ENCODE results near the gene HEXD.

HEXD gene

GRCh38 chr17:82461827-82462524 is 43.8 kb downstream of the HEXD start:
- no peak for DNase-seq

DNA sequence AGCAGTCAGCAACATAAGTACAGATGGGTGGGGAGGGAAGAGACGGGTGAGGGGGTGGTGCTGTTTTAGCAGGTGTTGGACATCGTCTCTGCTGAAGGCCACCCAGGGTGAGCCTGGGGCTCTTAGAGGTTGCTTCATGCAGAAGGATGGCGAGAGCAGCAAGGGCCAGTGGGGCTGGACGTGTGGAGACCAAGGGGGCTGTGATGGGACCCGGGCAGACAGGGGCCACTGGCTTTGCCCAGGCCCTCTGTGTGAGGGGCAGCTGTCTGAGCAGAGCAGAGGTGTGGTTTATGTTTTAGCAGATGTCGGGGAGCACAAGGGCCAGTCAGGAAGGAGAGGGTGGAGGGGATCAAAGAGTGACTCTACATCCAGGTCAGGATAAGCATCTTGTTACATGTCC is 45.2 kb downstream of the HEXD start:
- DNase-seq = no peak

- DNase-seq = no peak
Observed at GRCh38 chr17:82463925-82464566, 45.9 kb downstream of the HEXD start.

DNA sequence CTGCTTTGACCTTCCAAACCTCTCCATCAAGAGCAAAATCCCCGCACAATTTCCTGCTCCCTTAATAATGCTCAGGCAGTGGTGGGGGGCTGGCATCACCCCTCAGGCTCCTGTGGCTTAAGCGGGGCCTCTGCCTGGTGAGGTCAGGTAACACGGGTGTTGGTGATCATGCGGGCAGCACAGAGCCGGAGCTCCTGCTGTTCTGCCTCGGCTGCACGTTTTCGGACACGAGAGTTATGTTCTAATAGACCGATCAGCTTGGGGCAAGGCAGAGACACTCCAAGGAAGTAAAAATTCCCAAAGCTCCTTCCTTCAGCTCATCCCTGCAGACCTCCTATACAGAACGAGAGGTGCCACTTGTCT is 46.4 kb downstream of the HEXD start:
- DNase-seq = no peak

GRCh38 chr17:82465023-82465603 is 47.0 kb downstream of the HEXD start:
- no peak for DNase-seq

DNA sequence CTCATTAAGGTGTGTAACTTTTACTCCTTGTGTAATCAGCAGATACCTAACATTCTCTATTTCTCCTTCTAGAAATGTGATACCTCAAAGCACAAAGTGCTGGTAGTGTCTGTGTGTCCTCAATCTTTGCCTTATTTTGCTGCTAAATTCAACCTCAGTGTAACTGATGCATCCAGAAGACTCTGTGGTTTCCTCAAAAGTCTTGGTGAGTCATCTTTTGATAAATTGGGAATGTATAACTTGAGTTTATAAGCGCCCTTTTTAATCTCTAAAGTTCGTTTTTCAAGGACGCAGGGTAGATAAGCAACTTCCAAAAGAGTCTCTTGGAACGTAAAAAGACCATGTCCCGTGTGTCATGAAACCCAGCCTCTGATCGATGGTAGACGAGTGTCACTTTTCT is 50.5 kb downstream of the HEXD start:
- DNase-seq = no peak

DNA sequence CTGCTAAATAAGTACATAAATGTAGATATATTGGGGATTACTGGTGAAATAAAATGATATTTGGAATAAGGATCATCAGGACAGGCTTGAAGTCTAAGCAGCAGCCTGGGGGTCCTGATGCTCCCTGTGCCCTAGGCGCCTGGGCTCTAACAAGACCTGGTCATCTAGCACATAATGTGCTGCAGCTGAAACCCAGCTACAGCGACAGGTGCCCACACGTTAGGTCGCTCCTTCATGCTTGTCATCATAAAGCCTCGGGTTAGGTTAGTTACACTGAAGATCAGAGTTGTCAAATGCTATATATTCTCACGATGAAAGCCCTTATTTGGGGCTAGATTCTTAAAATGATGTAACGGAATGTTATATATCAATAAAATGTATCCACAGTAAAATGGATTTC is 51.9 kb downstream of the HEXD start:
- no peak for DNase-seq

- no peak for DNase-seq
Observed at GRCh38 chr17:82474223-82475010, 56.3 kb downstream of the HEXD start.

DNA sequence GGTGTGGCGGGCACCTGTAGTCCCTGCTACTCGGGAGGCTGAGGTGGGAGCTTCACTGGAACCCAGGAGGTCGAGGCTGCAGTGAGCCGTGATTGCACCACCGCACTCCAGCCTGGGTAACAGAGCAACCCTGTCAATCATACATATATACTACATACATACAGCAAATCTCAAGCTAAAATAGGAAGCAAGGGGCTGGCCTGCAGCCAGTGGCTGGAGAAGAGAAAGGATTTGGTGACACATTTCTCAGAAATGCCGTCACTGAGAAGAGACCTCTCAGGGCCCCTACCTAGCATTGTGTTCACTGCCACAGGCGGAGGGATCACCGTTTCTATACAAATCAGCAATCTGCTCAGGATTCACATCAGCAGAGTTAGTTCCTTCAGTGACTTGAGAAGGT is 57.3 kb downstream of the HEXD start:
- DNase-seq = no peak

GRCh38 chr17:82477934-82478333 is 59.8 kb downstream of the HEXD start:
- DNase-seq = no peak

- DNase-seq = no peak
Observed at GRCh38 chr17:82479602-82480001, 61.5 kb downstream of the HEXD start.

GRCh38 chr17:82480318-82480717 is 62.2 kb downstream of the HEXD start:
- DNase-seq = no peak

DNA sequence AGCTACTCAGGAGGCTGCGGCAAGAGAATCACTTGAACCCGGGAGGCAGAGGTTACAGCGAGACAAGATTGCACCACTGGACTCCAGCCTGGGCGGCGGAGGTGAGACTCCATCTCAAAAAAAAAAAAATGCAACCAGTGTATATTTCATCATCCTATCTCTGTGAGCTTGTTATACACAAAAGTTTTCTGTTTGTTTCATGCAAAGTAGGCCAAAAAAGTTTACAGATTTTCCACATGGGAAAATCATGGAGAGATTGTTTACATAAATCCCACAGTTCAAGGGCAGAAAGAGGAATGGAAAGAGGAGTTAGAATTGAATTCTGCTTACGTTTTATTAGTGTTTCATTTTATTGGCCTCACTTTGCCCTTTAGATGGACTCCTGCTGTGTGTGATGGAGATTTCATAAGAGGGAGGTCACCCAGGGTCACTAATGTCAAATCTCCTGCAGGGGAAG is 65.1 kb downstream of the HEXD start:
- DNase-seq = no peak

GRCh38 chr17:82483836-82484235 is 65.7 kb downstream of the HEXD start:
- no peak for DNase-seq

DNA sequence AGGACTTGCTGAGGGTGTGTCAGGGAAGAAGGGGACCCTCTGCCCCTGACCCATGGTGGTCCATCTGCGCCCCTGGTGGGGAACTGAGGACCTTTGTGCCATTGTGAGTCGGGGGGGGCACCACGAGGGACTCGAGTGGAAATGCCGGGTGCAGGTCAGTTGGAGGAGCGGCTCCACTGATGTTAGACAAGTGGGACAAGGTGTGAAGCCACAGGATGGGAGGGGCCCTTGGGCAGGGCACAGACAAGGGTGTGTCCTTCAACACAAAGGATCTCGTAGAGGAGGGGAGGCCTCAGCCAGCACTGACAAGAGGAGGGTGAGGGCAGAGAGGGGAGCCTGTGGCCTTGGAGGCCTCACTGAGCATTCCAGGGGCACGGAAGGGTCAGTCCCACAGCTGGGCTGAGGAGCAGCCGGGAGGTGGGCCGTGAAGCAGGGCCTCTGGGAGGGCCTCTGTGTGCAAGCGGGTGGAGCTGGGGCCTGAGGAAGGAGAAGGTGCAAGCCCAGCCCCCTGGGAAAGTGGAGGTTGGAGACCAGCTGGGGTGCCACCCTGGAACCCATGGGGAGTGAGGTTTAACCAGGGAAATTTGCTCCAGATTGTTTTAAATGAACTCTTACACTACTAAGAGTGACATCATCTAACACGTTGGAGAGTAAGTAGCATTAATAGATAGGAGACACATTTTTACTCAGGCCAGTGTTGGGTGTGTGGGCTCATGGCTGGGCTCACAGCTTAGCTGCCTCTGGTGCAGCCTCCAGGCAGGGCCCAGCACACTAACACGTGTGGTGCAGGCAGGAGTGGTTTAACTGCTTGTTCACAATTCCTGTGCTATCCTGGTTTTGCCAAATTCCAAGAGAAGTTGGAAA is 68.3 kb downstream of the HEXD start:
- DNase-seq = no peak

GRCh38 chr17:82487910-82488309 is 69.8 kb downstream of the HEXD start:
- no peak for DNase-seq

DNA sequence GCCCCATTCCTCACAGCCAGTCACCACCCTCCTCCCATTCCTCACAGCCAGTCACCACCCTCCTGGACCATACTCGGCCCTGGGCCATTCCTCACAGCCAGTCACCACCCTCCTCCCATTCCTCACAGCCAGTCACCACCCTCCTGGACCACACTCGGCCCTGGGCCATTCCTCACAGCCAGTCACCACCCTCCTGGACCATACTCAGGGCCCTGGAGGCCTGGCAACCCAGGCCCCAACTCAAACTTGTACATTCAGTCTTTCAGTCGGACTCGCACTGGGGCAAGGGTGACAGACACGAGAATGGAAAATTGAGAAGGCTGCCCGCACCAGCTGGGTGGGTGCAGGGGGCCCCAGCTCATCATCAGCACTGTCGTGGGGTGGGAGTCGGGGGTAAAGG is 71.0 kb downstream of the HEXD start:
- no peak for DNase-seq

DNA sequence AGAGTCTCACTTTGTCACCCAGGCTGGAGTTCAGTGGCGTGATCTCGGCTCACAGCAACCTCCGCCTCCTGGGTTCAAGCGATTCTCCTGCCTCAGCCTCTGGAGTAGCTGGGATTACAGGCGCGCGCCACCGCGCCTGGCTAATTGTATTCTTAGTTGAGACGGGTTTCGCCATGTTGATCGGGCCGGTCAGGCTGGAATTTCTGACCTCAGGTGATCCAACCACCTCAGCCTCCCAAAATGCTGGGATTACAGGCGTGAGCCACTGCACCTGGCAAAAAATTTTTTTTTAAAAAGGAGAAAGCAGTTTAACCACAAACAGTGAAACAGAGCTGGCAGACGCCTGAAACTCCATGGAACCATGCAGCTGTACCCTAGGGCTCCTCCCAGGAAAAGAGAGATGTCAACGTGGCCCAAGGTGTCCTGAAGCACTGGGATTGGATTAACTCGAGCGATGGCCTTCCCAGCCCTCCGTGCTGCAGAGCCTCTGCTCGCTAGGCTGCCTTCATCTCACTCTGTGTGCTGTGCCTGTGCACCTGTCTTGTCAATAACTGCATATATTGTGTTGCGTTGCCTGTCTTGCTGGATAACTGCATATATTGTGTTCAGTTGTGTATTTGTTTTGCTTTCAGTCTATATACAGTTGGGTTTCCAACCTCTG is 71.8 kb downstream of the HEXD start:
- DNase-seq = no peak

- DNase-seq = no peak
Observed at GRCh38 chr17:82490512-82491195, 72.5 kb downstream of the HEXD start.

GRCh38 chr17:82491196-82491530 is 73.0 kb downstream of the HEXD start:
- no peak for DNase-seq

GRCh38 chr17:82491533-82491932 is 73.4 kb downstream of the HEXD start:
- DNase-seq = no peak

Data from kidney glomerular epithelial cell (primary cell).